Hepatocyte (in vitro differentiated cells): ENCODE results near the gene KIF6. TPM values are rescaled to one million over a fixed set of nuclear protein-coding genes. Genes with fewer than 3 reads are reported as not detected.

Experiments used
- DNase-seq: peaks from one replicate; pipeline ENCODE4 v3.0.0-alpha.2; 2016; ENCODE audit warnings: low spot score
- H2AFZ ChIP-seq: fragments of 200-600 bp; sonication (generic); 2 replicates; pipeline ENCODE4 v1.6.0; 2016; ENCODE audit warnings: antibody characterized with exemption, mild to moderate bottlenecking
- H3K27ac ChIP-seq: fragments of 200-600 bp; sonication (generic); 2 replicates; pipeline ENCODE4 v1.5.1; 2016; ENCODE audit warnings: mild to moderate bottlenecking
- H3K27me3 ChIP-seq: fragments of 200-600 bp; sonication (generic); 2 replicates; pipeline ENCODE4 v1.6.1; 2016
- H3K36me3 ChIP-seq: fragments of 200-600 bp; sonication (generic); replicated peaks from 2 replicates; pipeline ENCODE4 v1.5.1; 2016; ENCODE audit warnings: low read depth; ENCODE audit not compliant: insufficient read depth
- H3K4me1 ChIP-seq: fragments of 200-600 bp; sonication (generic); 2 replicates; pipeline ENCODE4 v1.5.1; 2016; ENCODE audit warnings: mild to moderate bottlenecking, moderate library complexity; ENCODE audit not compliant: insufficient read depth
- H3K4me2 ChIP-seq: fragments of 200-600 bp; sonication (generic); 2 replicates; pipeline ENCODE4 v1.6.0; 2016
- H3K4me3 ChIP-seq: fragments of 200-600 bp; sonication (generic); 2 replicates; pipeline ENCODE4 v1.5.1; 2016; ENCODE audit warnings: mild to moderate bottlenecking
- H3K79me2 ChIP-seq: fragments of 200-600 bp; sonication (generic); 2 replicates; pipeline ENCODE4 v1.6.0; 2017; ENCODE audit warnings: mild to moderate bottlenecking
- H3K9me2 ChIP-seq: fragments of 200-600 bp; sonication (generic); replicated peaks from 2 replicates; pipeline ENCODE4 v1.6.0; 2017; ENCODE audit warnings: mild to moderate bottlenecking; ENCODE audit not compliant: insufficient read depth
- H3K9me3 ChIP-seq: fragments of 200-600 bp; sonication (generic); 2 replicates; pipeline ENCODE4 v1.5.1; 2016; ENCODE audit warnings: low read depth, mild to moderate bottlenecking
- H4K20me1 ChIP-seq: fragments of 200-600 bp; sonication (generic); 2 replicates; pipeline ENCODE4 v1.6.0; 2016; ENCODE audit warnings: mild to moderate bottlenecking; ENCODE audit not compliant: insufficient read depth, poor library complexity, severe bottlenecking
- EZH2 ChIP-seq: fragments of 200-600 bp; sonication (generic); IDR thresholded peaks from 2 replicates; pipeline ENCODE4 v1.6.1; 2016; ENCODE audit warnings: antibody characterized with exemption, mild to moderate bottlenecking, borderline replicate concordance
- EZH2phosphoT487 ChIP-seq: fragments of 200-600 bp; sonication (generic); IDR thresholded peaks from one replicate; pipeline ENCODE4 v1.6.1; 2018; ENCODE audit warnings: antibody characterized with exemption, mild to moderate bottlenecking, low read depth, moderate library complexity; ENCODE audit not compliant: unreplicated experiment, severe bottlenecking
- WGBS: methylation state at CpG from one replicate; pipeline ENCODE4 v1.1.6; 2016; ENCODE audit warnings: low lambda C conversion rate; ENCODE audit errors: missing lambda C conversion rate; 5-methylcytosine and 5-hydroxymethylcytosine counted together
- polyA plus RNA-seq: library from polyadenylated mRNA; unstranded; fragments of >200 nt; fragmentation: Nextera tagmentation; extraction: Ambion mirVana; gene quantifications from 2 replicates; pipeline ENCODE4 v1.2.1, GENCODE V29; 2016
- total RNA-seq: library from RNA; depleted of rRNA; stranded (reverse); fragments of >200 nt; gene quantifications from 2 replicates; pipeline ENCODE4 v1.2.3, GENCODE V29; 2014
- TF ChIP-seq, protein P1 (sequence below): fragments of 200-600 bp; sonication (generic); IDR thresholded peaks from 2 replicates; pipeline ENCODE4 v1.5.1; 2016; ENCODE audit warnings: antibody characterized with exemption, mild to moderate bottlenecking; ENCODE audit not compliant: poor library complexity

Gene KIF6
- total and polyA plus RNA-seq, 2 experiments from 2014 or later = 0.87 to 2.3 TPM

DNA sequence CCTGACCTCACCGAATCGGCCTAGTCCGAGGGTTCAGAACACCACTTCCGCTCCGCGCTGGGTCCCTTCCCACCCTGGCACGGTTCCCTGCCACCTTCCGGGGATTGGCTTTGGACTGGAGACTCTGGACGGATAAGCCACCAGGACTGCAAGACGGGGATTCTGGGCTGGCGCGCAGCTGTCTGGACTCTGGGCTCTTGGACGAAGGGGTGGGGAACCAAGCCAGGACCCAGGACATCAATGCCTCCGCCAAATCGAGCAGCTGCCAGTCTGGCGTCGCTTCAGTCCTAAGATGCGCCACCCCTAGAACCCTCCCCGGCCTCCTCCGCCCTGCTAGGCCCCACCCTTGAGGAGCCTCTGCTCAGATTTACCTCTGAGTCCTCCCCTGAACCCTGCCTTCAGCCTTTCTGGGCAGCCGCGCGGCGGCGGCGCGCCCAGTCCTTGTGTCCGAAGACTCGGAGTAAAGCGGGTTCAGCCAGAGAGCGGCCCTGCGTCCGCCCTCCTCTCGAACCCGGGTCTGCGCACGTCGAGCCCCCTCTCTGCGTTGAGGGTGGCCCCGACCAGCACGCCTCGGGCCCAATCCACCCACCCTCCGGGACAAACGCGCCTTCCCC, 412.2 kb downstream of the KIF6 start:
- no peak for DNase-seq
- Histone ChIP-seq H4K20me1 (no peaks in the 10 kb centered on the region), H3K4me2 (peak overlapping the region; percentile 81), H3K27me3 (peaks cover 65% of the 10 kb centered on the region), H3K36me3 (no peaks in the 10 kb centered on the region), H3K9me3 (no peaks in the 10 kb centered on the region), H3K4me1 (peaks cover 8% of the 10 kb centered on the region), H3K4me3 (no peak overlapping the region), H2AFZ (no peak overlapping the region), H3K9me2 (no peaks in the 10 kb centered on the region), H3K79me2 (no peaks in the 10 kb centered on the region), H3K27ac (no peak overlapping the region)
- TF ChIP-seq EZH2phosphoT487 = peak; percentile 3
- no peak for TF ChIP-seq EZH2
- TF ChIP-seq, protein P1, sequence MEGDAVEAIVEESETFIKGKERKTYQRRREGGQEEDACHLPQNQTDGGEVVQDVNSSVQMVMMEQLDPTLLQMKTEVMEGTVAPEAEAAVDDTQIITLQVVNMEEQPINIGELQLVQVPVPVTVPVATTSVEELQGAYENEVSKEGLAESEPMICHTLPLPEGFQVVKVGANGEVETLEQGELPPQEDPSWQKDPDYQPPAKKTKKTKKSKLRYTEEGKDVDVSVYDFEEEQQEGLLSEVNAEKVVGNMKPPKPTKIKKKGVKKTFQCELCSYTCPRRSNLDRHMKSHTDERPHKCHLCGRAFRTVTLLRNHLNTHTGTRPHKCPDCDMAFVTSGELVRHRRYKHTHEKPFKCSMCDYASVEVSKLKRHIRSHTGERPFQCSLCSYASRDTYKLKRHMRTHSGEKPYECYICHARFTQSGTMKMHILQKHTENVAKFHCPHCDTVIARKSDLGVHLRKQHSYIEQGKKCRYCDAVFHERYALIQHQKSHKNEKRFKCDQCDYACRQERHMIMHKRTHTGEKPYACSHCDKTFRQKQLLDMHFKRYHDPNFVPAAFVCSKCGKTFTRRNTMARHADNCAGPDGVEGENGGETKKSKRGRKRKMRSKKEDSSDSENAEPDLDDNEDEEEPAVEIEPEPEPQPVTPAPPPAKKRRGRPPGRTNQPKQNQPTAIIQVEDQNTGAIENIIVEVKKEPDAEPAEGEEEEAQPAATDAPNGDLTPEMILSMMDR = no peak
- WGBS = 31% methylated on average over 37 of the region's 45 CpGs

DNA sequence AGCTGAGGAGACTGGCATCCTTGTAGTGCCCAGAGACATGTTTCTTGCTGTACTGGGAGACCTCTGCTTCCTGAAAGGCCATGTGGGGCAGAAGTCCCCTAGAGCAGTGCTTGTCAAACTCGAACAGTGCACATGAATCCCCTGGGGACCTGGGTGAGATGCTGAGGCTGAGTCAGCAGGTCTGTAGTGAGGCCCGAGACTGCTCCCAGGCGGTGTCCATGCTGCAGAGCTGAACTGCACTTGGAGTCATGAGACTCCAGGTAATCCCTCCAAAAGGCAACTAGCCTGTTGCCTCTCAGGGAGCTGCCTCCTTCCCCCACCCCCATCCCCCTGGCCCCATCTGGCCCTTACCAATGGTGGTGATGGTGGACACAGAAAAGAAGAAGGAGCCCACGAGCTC, 414.7 kb downstream of the KIF6 start:
- TF ChIP-seq, protein P1 = no peak
- TF ChIP-seq EZH2 (no peak), EZH2phosphoT487 (no peak)
- no peaks in the 10 kb centered on the region for H3K79me2 ChIP-seq
- H3K27me3 ChIP-seq = peaks cover 51% of the 10 kb centered on the region
- peaks cover 8% of the 10 kb centered on the region for H3K4me1 ChIP-seq
- no peaks in the 10 kb centered on the region for H3K9me2 ChIP-seq
- H3K4me3 ChIP-seq = no peak overlapping the region
- no peaks in the 10 kb centered on the region for H3K36me3 ChIP-seq
- no peak overlapping the region for H3K27ac ChIP-seq
- WGBS = 52% methylated on average over 4 of the region's 4 CpGs
- no peak for DNase-seq
- H4K20me1 ChIP-seq = no peaks in the 10 kb centered on the region
- no peak overlapping the region for H3K4me2 ChIP-seq
- no peak overlapping the region for H2AFZ ChIP-seq
- no peaks in the 10 kb centered on the region for H3K9me3 ChIP-seq

DNA sequence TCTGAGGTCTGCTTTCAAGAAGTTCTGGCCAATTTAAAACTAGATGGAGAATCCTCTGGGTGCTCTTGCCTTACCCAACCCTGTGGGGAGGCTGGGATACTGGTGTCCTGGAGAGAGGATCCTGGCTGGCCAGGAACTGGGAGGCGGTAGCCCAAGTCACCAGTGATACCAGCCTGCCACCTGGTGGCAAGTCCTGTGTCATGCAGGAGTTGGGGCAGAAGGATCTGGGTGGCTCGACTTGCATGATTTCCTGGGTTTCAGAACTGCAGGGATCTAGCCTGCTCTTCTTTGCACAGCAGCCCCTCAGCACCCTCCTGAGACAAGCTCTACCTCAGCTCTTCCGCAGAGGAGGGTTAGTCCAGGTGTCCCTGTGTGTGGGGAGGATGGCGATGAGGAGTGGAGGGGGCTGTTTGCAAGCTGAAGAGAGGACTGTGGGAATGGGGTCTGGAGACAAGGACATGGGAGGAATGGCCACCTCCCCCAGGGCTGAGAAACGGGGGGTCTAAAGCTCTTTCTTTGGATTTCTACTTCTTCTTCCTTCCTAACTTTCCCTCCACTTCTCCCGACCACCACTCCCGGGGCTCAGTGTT, 415.2 kb downstream of the KIF6 start:
- Histone ChIP-seq H3K9me3 (no peaks in the 10 kb centered on the region), H3K36me3 (no peaks in the 10 kb centered on the region), H4K20me1 (no peaks in the 10 kb centered on the region), H3K4me3 (no peak overlapping the region), H3K4me2 (no peak overlapping the region), H3K9me2 (no peaks in the 10 kb centered on the region), H3K4me1 (peaks cover 8% of the 10 kb centered on the region), H3K27me3 (peaks cover 46% of the 10 kb centered on the region), H2AFZ (no peak overlapping the region), H3K79me2 (no peaks in the 10 kb centered on the region), H3K27ac (no peak overlapping the region)
- peak; percentile 83 for DNase-seq
- TF ChIP-seq, protein P1 = peak; percentile 85
- TF ChIP-seq EZH2phosphoT487 = no peak
- 37% methylated on average over 7 of the region's 7 CpGs for WGBS
